GM12878 (cell line): ENCODE data around the gene GLT1D1. TPM values are rescaled to one million over a fixed set of nuclear protein-coding genes. Genes with fewer than 3 reads are reported as not detected.

Experiments
- ATAC-seq: fragments of 200-7000 bp; cut with Tn5 transposase; 3 replicates; pipeline ENCODE4 v1.9.1; 2020; ENCODE audit warnings: mild to moderate bottlenecking, moderate library complexity
- BruUV-seq: library from RNA; stranded (reverse); fragments of 400-500 nt; replicated peaks from 2 replicates; lab custom pipeline; 2021; lab: Mats Ljungman, UMichigan
- CTCF ChIA-PET: fragments of 300-600 bp; sonication (Branson Sonifier 250); formaldehyde crosslinking; extraction: SDS; loops from one replicate; lab custom pipeline; 2021; ENCODE audit warnings: inconsistent platforms; lab: Yijun Ruan, JAX
- POLR2A ChIA-PET: fragments of 350-600 bp; formaldehyde crosslinking; extraction: SDS; loops from one replicate; lab custom pipeline; 2021; ENCODE audit warnings: inconsistent platforms; lab: Charles Lee
- RAD21 ChIA-PET: fragments of 300-600 bp; sonication (Branson Sonifier 250); formaldehyde crosslinking; loops from one replicate; lab custom pipeline; 2023; ENCODE audit warnings: antibody characterized with exemption; ENCODE audit not compliant: unreplicated experiment; lab: Charles Lee
- SMC1A ChIA-PET: fragments of 300-600 bp; sonication (Branson Sonifier 250); formaldehyde crosslinking; loops from one replicate; lab custom pipeline; 2023; ENCODE audit not compliant: unreplicated experiment, uncharacterized antibody; lab: Charles Lee
- DNase-seq: peaks from one replicate; pipeline ENCODE4 v3.0.0-alpha.2; 2011; ENCODE audit warnings: low read depth, low spot score
- FAIRE-seq: peaks from 3 replicates; lab custom pipeline; 2011; peaks lifted over from hg19 to GRCh38; lab: Jason Lieb, UNC
- H2AFZ ChIP-seq: 2 replicates; pipeline ENCODE4 v1.6.0; 2011; ENCODE audit warnings: low read depth, low read length, control low read depth; ENCODE audit not compliant: control insufficient read depth
- H3K27ac ChIP-seq: 2 replicates; pipeline ENCODE4 v1.5.1; 2011; ENCODE audit warnings: control low read depth; ENCODE audit not compliant: control insufficient read depth, insufficient read depth
- H3K27me3 ChIP-seq, 2 experiments: replicated peaks in 1 of 2; 2 replicates each; pipeline versions ENCODE4 v1.6.0 to v1.6.1; 2011; ENCODE audit warnings: low read length in 1 of 2; ENCODE audit not compliant: control insufficient read depth in 2 of 2, insufficient read depth in 2 of 2
- H3K36me3 ChIP-seq, 2 experiments: 2 replicates each; pipeline ENCODE4 v1.5.1; 2011; ENCODE audit warnings: low read length in 1 of 2; ENCODE audit not compliant: control insufficient read depth in 2 of 2, insufficient read depth in 2 of 2
- H3K4me1 ChIP-seq: 2 replicates; pipeline ENCODE4 v1.6.1; 2011; ENCODE audit warnings: mild to moderate bottlenecking, low read length, moderate library complexity, mixed read lengths; ENCODE audit not compliant: control insufficient read depth, insufficient read depth
- H3K4me2 ChIP-seq: 2 replicates; pipeline ENCODE4 v1.6.0; 2011; ENCODE audit warnings: control low read depth; ENCODE audit not compliant: control insufficient read depth, insufficient read depth
- H3K4me3 ChIP-seq: fragments of 200-600 bp; sonication (generic); 2 replicates; pipeline ENCODE4 v1.5.1; 2016
- H3K79me2 ChIP-seq: 2 replicates; pipeline ENCODE4 v1.6.0; 2011; ENCODE audit warnings: low read length; ENCODE audit not compliant: control insufficient read depth, insufficient read depth
- H3K9ac ChIP-seq: 2 replicates; pipeline ENCODE4 v1.8.0; 2011; ENCODE audit warnings: low read length, control low read depth, mixed read lengths; ENCODE audit not compliant: control insufficient read depth, insufficient read depth
- H3K9me3 ChIP-seq: replicated peaks from 3 replicates; pipeline ENCODE4 v1.5.1; 2011; ENCODE audit warnings: mild to moderate bottlenecking, low read length; ENCODE audit not compliant: control insufficient read depth, insufficient read depth
- H4K20me1 ChIP-seq: 2 replicates; pipeline ENCODE4 v1.6.0; 2011; ENCODE audit not compliant: control insufficient read depth, insufficient read depth
- CBX3 ChIP-seq: fragments of 200-600 bp; sonication (generic); IDR thresholded peaks from 2 replicates; pipeline ENCODE4 v1.6.1; 2016; ENCODE audit warnings: low read depth, borderline replicate concordance
- EED ChIP-seq: sonication (generic); IDR thresholded peaks from 2 replicates; pipeline ENCODE4 v1.6.1; 2016; ENCODE audit warnings: antibody characterized with exemption, low read depth
- HCFC1 ChIP-seq: fragments of 150-350 bp; IDR thresholded peaks from 2 replicates; pipeline ENCODE4 v1.6.1; 2014; ENCODE audit warnings: low read length
- KDM1A ChIP-seq: fragments of 200-600 bp; sonication (generic); IDR thresholded peaks from 2 replicates; pipeline ENCODE4 v1.6.1; 2016; ENCODE audit warnings: borderline replicate concordance
- MXI1 ChIP-seq: fragments of 150-350 bp; IDR thresholded peaks from 2 replicates; pipeline ENCODE4 v1.6.1; 2011; ENCODE audit warnings: low read depth, mild to moderate bottlenecking, inconsistent platforms, low read length, improper control_type of control experiment
- NFIC ChIP-seq: IDR thresholded peaks from 2 replicates; pipeline ENCODE4 v1.6.1; 2012; ENCODE audit warnings: low read depth, mild to moderate bottlenecking, inconsistent platforms, low read length, moderate library complexity
- POLR2AphosphoS2 ChIP-seq: IDR thresholded peaks from 2 replicates; pipeline ENCODE4 v1.6.1; 2011; ENCODE audit warnings: low read depth, mild to moderate bottlenecking, low read length, improper control_type of control experiment, moderate library complexity
- RB1 ChIP-seq: fragments of 450-650 bp; formaldehyde crosslinking; IDR thresholded peaks from 2 replicates; pipeline ENCODE4 v1.6.1; 2017; ENCODE audit warnings: mild to moderate bottlenecking, borderline replicate concordance
- SMARCA5 ChIP-seq: fragments of 450-650 bp; IDR thresholded peaks from 2 replicates; pipeline ENCODE4 v1.6.1; 2017; ENCODE audit warnings: mild to moderate bottlenecking
- SP1 ChIP-seq: IDR thresholded peaks from one replicate; pipeline ENCODE4 v1.6.1; 2011; ENCODE audit warnings: low read depth, low read length
- WGBS: methylation state at CpG from one replicate; pipeline ENCODE4 v1.1.6; 2016; ENCODE audit warnings: low lambda C conversion rate; ENCODE audit not compliant: insufficient replicate concordance, insufficient coverage; ENCODE audit errors: missing lambda C conversion rate; 5-methylcytosine and 5-hydroxymethylcytosine counted together
- in situ Hi-C: fragments of 300-500 bp; cut with MboI; formaldehyde crosslinking; loops from 9 replicates; pipeline ENCODE4 v1.14.3; 2018; ENCODE audit warnings: mixed read lengths
- intact Hi-C: fragments of 100-400 bp; cut with micrococcal nuclease; formaldehyde crosslinking; loops from one replicate; pipeline ENCODE4 v1.14.2; 2022; ENCODE audit not compliant: unreplicated experiment
- polyA plus RNA-seq, 11 experiments: library from polyadenylated mRNA; depleted of rRNA in 4 of 11; unstranded in 6 of 11; stranded (reverse) in 5 of 11; fragments of >200 nt; fragmentation: Nextera tagmentation in 4 of 11; fragmentation: Illumina TruSeq in 1 of 11; extraction: Ambion mirVana in 4 of 11; extraction: Trizol in 1 of 11; gene quantifications; 1 replicate in 1 of 11; 2 replicates in 10 of 11; pipeline versions ENCODE4 v1.2.1 to v1.2.3, GENCODE V29; 2011 to 2016; ENCODE audit warnings: inconsistent platforms in 2 of 11, missing spikeins in 2 of 11, low read depth in 1 of 11
- total RNA-seq, 4 experiments: library from RNA; depleted of rRNA in 3 of 4; stranded (reverse); fragments of >200 nt in 3 of 4; fragmentation: Illumina TruSeq in 1 of 4; extraction: Trizol in 1 of 4; gene quantifications; 2 replicates each; pipeline versions ENCODE4 v1.2.1 to v1.2.3, GENCODE V29; 2013 to 2021
- TF ChIP-seq, protein P1 (sequence below): fragments of 450-650 bp; IDR thresholded peaks from 2 replicates; pipeline ENCODE4 v1.6.1; 2016; ENCODE audit warnings: mild to moderate bottlenecking, moderate library complexity, borderline replicate concordance
- TF ChIP-seq, protein P2 (sequence below): fragments of 450-650 bp; IDR thresholded peaks from 2 replicates; pipeline ENCODE4 v1.6.1; 2018; ENCODE audit warnings: borderline replicate concordance, mild to moderate bottlenecking; ENCODE audit not compliant: partially characterized antibody
- TF ChIP-seq, protein P3 (sequence below): IDR thresholded peaks from 2 replicates; pipeline ENCODE4 v1.6.1; 2012; ENCODE audit warnings: low read depth, low read length, improper control_type of control experiment
- TF ChIP-seq, protein P4 (sequence below): IDR thresholded peaks from 2 replicates; pipeline ENCODE4 v1.6.1; 2011; ENCODE audit warnings: borderline replicate concordance, low read depth, mild to moderate bottlenecking, moderate library complexity, mixed read lengths, low read length; ENCODE audit not compliant: insufficient read depth; ENCODE audit errors: extremely low read length

The GLT1D1 gene
- total and polyA plus RNA-seq, 10 of the 15 experiments (the other 5 are each of a cell fraction or from before 2014, with no cell fraction given), result 0.42 to 62.8 (median 3.0) TPM

DNA sequence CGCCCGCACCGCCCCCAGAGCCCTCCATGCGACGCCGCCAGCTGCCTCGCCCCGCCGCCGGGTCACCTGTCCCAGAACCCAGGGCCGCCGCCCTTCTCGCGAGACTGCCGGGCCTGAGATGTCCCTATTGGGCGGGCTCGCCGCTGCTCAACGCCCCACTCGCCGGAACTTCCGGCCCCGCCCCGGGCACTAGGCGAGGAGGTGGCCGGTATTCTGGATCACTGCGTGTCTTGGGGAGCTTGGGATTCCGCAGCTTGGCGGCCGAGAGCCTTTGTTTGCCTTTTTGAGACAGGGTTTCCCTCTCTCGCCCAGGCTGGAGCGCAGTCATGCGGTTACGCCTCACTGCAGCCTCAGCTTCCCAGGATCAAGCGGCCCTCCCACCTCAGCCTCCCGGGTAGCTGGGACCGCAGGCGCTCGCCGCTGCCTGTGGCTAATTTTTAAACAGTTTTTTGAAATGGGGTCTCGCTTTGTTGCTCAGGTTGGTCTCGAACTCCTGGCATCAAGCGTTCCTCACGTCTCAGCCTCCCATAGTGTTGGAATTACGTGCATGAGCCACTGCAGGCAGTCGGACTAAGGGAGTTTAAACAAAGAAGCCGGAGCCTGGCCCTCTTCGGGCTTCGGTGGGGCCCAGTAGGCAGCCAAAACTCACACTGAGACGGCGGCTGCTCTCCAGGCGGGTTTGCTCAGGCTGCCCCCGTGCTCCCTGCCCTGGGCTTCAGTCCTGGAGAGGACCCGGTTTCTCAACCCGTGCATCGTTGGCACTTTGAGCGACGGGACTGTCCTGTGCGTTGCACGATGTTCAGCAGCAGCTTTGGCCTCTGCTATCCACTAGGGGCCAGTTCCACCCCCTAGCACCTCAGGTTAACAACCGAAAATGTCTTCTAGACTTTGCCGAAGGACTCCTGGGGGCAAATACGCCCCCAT is 29.1 kb upstream of the GLT1D1 start, which contains the start of gene SLC15A4:
Gene SLC15A4 (minus strand): TSS at position 43 of the 924 bp plus-strand sequence. CDS start 15 bp downstream, at position 28.
- SMC1A ChIA-PET, result interaction anchor here (0.9 to 2.9 kb wide), 9 partner anchors 13 to 114 kb away, joined by 3 to 23 read pairs (median 9); no protein-coding TSS in a partner anchor
- FAIRE-seq, result peak; percentile 47
- DNase-seq, result no peak
- H3K9me3 ChIP-seq, result peaks cover 6% of the 10 kb centered on the region
- intact Hi-C loops, result no loop called here
- peaks cover 25% of the 10 kb centered on the region for H3K4me1 ChIP-seq
- RAD21 ChIA-PET, result interaction anchor here (0.6 to 2.3 kb wide), 14 partner anchors 8 to 369 kb away, joined by 3 to 29 read pairs (median 6); no protein-coding TSS in a partner anchor
- H4K20me1 ChIP-seq, result no peaks in the 10 kb centered on the region
- peak within 1 kb of the TSS; percentile 94 for H3K27ac ChIP-seq
- H3K27me3 ChIP-seq, result no peaks in the 10 kb centered on the region
- peak within 1 kb of the TSS; percentile 98 for H3K4me3 ChIP-seq
- H2AFZ ChIP-seq, result peak within 1 kb of the TSS; percentile 40
- H3K36me3 ChIP-seq, result peaks cover 2 to 10% of the 10 kb centered on the region in 2 experiments; a peak in 3 of 4 replicates
- H3K9ac ChIP-seq, result peak within 1 kb of the TSS; percentile 94
- 2% methylated on average over 63 of the region's 63 CpGs for WGBS
- BruUV-seq, result TSS peak; percentile 89
- peaks cover 55% of the 10 kb centered on the region for H3K79me2 ChIP-seq
- CTCF ChIA-PET, result interaction anchor here (0.8 to 2.5 kb wide), 8 partner anchors 10 to 143 kb away, joined by 3 to 8 read pairs (median 4); no protein-coding TSS in a partner anchor
- POLR2A ChIA-PET, result interaction anchor here (0.6 to 3.2 kb wide), 19 partner anchors 9 to 118 kb away, joined by 3 to 30 read pairs (median 4); partner anchors contain the start of gene GLT1D1
- peak; percentile 72 for ATAC-seq
- in situ Hi-C loops, result no loop called here
- H3K4me2 ChIP-seq, result peak within 1 kb of the TSS; percentile 92
- peak; percentile 81 for TF ChIP-seq SP1
- TF ChIP-seq, protein P1, sequence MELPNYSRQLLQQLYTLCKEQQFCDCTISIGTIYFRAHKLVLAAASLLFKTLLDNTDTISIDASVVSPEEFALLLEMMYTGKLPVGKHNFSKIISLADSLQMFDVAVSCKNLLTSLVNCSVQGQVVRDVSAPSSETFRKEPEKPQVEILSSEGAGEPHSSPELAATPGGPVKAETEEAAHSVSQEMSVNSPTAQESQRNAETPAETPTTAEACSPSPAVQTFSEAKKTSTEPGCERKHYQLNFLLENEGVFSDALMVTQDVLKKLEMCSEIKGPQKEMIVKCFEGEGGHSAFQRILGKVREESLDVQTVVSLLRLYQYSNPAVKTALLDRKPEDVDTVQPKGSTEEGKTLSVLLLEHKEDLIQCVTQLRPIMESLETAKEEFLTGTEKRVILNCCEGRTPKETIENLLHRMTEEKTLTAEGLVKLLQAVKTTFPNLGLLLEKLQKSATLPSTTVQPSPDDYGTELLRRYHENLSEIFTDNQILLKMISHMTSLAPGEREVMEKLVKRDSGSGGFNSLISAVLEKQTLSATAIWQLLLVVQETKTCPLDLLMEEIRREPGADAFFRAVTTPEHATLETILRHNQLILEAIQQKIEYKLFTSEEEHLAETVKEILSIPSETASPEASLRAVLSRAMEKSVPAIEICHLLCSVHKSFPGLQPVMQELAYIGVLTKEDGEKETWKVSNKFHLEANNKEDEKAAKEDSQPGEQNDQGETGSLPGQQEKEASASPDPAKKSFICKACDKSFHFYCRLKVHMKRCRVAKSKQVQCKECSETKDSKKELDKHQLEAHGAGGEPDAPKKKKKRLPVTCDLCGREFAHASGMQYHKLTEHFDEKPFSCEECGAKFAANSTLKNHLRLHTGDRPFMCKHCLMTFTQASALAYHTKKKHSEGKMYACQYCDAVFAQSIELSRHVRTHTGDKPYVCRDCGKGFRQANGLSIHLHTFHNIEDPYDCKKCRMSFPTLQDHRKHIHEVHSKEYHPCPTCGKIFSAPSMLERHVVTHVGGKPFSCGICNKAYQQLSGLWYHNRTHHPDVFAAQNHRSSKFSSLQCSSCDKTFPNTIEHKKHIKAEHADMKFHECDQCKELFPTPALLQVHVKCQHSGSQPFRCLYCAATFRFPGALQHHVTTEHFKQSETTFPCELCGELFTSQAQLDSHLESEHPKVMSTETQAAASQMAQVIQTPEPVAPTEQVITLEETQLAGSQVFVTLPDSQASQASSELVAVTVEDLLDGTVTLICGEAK, result peak; percentile 93
- TF ChIP-seq MXI1, result peak; percentile 85
- TF ChIP-seq HCFC1, result peak; percentile 62
- TF ChIP-seq, protein P2, sequence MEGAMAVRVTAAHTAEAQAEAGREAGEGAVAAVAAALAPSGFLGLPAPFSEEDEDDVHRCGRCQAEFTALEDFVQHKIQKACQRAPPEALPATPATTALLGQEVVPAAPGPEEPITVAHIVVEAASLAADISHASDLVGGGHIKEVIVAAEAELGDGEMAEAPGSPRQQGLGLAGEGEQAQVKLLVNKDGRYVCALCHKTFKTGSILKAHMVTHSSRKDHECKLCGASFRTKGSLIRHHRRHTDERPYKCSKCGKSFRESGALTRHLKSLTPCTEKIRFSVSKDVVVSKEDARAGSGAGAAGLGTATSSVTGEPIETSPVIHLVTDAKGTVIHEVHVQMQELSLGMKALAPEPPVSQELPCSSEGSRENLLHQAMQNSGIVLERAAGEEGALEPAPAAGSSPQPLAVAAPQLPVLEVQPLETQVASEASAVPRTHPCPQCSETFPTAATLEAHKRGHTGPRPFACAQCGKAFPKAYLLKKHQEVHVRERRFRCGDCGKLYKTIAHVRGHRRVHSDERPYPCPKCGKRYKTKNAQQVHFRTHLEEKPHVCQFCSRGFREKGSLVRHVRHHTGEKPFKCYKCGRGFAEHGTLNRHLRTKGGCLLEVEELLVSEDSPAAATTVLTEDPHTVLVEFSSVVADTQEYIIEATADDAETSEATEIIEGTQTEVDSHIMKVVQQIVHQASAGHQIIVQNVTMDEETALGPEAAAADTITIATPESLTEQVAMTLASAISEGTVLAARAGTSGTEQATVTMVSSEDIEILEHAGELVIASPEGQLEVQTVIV, result no peak
- TF ChIP-seq RB1, result no peak
- TF ChIP-seq SMARCA5, result no peak
- no peak for TF ChIP-seq KDM1A
- TF ChIP-seq, protein P3, sequence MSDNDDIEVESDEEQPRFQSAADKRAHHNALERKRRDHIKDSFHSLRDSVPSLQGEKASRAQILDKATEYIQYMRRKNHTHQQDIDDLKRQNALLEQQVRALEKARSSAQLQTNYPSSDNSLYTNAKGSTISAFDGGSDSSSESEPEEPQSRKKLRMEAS, result no peak; the same call in 1 of the 2 replicates
- TF ChIP-seq, protein P4, sequence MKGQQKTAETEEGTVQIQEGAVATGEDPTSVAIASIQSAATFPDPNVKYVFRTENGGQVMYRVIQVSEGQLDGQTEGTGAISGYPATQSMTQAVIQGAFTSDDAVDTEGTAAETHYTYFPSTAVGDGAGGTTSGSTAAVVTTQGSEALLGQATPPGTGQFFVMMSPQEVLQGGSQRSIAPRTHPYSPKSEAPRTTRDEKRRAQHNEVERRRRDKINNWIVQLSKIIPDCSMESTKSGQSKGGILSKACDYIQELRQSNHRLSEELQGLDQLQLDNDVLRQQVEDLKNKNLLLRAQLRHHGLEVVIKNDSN, result peak; percentile 80
- TF ChIP-seq CBX3, result no peak
- TF ChIP-seq NFIC, result no peak
- TF ChIP-seq POLR2AphosphoS2, result no peak
- TF ChIP-seq EED, result peak; percentile 69
